PC-9 (cell line): ENCODE measurements around the gene DHX36. TPM values are rescaled to one million over a fixed set of nuclear protein-coding genes. Genes with fewer than 3 reads are reported as not detected.
A peak's percentile ranks its signal among the peaks of the same experiment; 100 is the strongest.

Experiments used
- BruUV-seq: library from RNA; stranded (reverse); fragments of 400-500 nt; replicated peaks from 2 replicates; lab custom pipeline; 2021; lab: Mats Ljungman, UMichigan
- CTCF ChIA-PET: fragments of 300-600 bp; sonication (Branson Sonifier 250); formaldehyde crosslinking; loops from one replicate; lab custom pipeline; 2022; ENCODE audit warnings: antibody characterized with exemption; lab: Charles Lee
- POLR2A ChIA-PET: fragments of 300-600 bp; sonication (Branson Sonifier 250); formaldehyde crosslinking; loops from one replicate; lab custom pipeline; 2022; ENCODE audit warnings: antibody characterized with exemption; ENCODE audit not compliant: unreplicated experiment; lab: Charles Lee
- DNase-seq, 2 experiments: peaks; one replicate each; pipeline versions ENCODE4 v3.0.0 to v3.0.0-alpha.2; 2015 to 2022; ENCODE audit warnings: mixed read lengths in 1 of 2
- H2AFZ ChIP-seq: fragments of 200-600 bp; sonication (generic); 2 replicates; pipeline ENCODE4 v1.8.1; 2017; ENCODE audit warnings: antibody characterized with exemption
- H3F3A ChIP-seq: fragments of 200-600 bp; sonication (generic); 2 replicates; pipeline ENCODE4 v1.8.1; 2017; ENCODE audit warnings: antibody characterized with exemption, mild to moderate bottlenecking, low read depth; ENCODE audit not compliant: insufficient read depth
- H3K27ac ChIP-seq: fragments of 200-600 bp; sonication (generic); 2 replicates; pipeline ENCODE4 v1.6.1; 2016; ENCODE audit warnings: mixed run types
- H3K27me3 ChIP-seq: fragments of 200-600 bp; sonication (generic); 2 replicates; pipeline ENCODE4 v1.6.1; 2016; ENCODE audit warnings: low read depth, mixed run types; ENCODE audit not compliant: insufficient read depth
- H3K36me3 ChIP-seq: fragments of 200-600 bp; sonication (generic); 2 replicates; pipeline ENCODE4 v1.6.1; 2016; ENCODE audit warnings: low read depth, mixed run types
- H3K4me1 ChIP-seq: fragments of 200-600 bp; sonication (generic); replicated peaks from 2 replicates; pipeline ENCODE4 v1.6.1; 2016; ENCODE audit warnings: mixed run types; ENCODE audit not compliant: insufficient read depth
- H3K4me2 ChIP-seq: fragments of 200-600 bp; sonication (generic); 2 replicates; pipeline ENCODE4 v1.6.1; 2017; ENCODE audit warnings: mixed run types
- H3K4me3 ChIP-seq: fragments of 200-600 bp; sonication (generic); 2 replicates; pipeline ENCODE4 v1.6.1; 2016; ENCODE audit warnings: mixed run types
- H3K79me2 ChIP-seq: fragments of 200-600 bp; sonication (generic); 2 replicates; pipeline ENCODE4 v1.6.1; 2017; ENCODE audit warnings: low read depth, mixed run types
- H3K9me2 ChIP-seq: fragments of 200-600 bp; sonication (generic); 2 replicates; pipeline ENCODE4 v1.8.1; 2017; ENCODE audit warnings: mild to moderate bottlenecking; ENCODE audit not compliant: insufficient read depth
- H3K9me3 ChIP-seq: fragments of 200-600 bp; sonication (generic); 2 replicates; pipeline ENCODE4 v1.8.1; 2016; ENCODE audit warnings: low read depth; ENCODE audit not compliant: insufficient read depth
- H4K20me1 ChIP-seq: fragments of 200-600 bp; sonication (generic); 2 replicates; pipeline ENCODE4 v1.8.1; 2017; ENCODE audit not compliant: insufficient read depth
- EZH2 ChIP-seq: fragments of 200-600 bp; sonication (generic); IDR thresholded peaks from 2 replicates; pipeline ENCODE4 v1.8.0; 2017; ENCODE audit warnings: antibody characterized with exemption, low read depth
- intact Hi-C: fragments of 100-400 bp; cut with micrococcal nuclease; formaldehyde crosslinking; loops from one replicate; pipeline ENCODE4 v1.10.0; 2022; ENCODE audit not compliant: unreplicated experiment
- total RNA-seq: library from RNA; stranded (reverse); gene quantifications from 2 replicates; pipeline ENCODE4 v1.2.3, GENCODE V29; 2021
- TF ChIP-seq, protein P1 (sequence below): fragments of 200-600 bp; sonication (generic); conservative IDR thresholded peaks from 2 replicates; pipeline ENCODE4 v1.6.1; 2017; ENCODE audit warnings: mixed run types, antibody characterized with exemption, mild to moderate bottlenecking, moderate library complexity

The DHX36 gene
- total RNA-seq, 1 experiment from 2014 or later: 64.2 TPM

DNA sequence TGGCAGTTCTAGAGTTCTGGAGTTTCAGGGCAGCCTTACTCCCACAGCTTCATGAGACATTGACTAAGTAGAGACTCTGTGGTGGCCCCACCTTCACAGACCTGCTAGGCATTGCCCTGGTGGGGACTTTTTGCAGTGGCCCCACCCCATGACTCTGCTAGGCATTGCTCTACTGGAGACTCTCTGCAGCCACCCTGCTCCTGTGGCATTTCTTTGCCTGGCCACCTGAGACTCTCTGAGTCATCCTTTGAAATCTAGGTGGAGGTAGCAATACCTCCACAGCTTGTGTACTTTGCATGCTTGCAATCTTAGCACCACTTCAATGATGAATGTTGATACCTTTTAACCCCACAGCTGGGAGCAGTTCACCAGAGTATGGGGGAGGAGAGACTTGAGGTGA lies 40.6 kb upstream of the DHX36 start:
- Histone ChIP-seq H3K27ac (no peak overlapping the region), H2AFZ (no peak overlapping the region), H3K4me1 (peaks cover 18% of the 10 kb centered on the region), H3K9me2 (no peaks in the 10 kb centered on the region), H3K27me3 (no peaks in the 10 kb centered on the region), H3K79me2 (no peaks in the 10 kb centered on the region), H3K4me2 (no peak overlapping the region; the same call in 1 of the 2 replicates), H3F3A (0 out of 2 replicates have a peak, but pooled peaks cover 3% of the 10 kb centered on the region), H4K20me1 (no peaks in the 10 kb centered on the region), H3K4me3 (no peak overlapping the region), H3K9me3 (no peaks in the 10 kb centered on the region), H3K36me3 (no peaks in the 10 kb centered on the region)
- DNase-seq: peak; percentile 64 to 70
- intact Hi-C loops: loop anchor here (1.0 kb wide), 1 partner anchor 9 kb away; no protein-coding TSS in a partner anchor
- POLR2A ChIA-PET: no interaction called here
- TF ChIP-seq, protein P1, sequence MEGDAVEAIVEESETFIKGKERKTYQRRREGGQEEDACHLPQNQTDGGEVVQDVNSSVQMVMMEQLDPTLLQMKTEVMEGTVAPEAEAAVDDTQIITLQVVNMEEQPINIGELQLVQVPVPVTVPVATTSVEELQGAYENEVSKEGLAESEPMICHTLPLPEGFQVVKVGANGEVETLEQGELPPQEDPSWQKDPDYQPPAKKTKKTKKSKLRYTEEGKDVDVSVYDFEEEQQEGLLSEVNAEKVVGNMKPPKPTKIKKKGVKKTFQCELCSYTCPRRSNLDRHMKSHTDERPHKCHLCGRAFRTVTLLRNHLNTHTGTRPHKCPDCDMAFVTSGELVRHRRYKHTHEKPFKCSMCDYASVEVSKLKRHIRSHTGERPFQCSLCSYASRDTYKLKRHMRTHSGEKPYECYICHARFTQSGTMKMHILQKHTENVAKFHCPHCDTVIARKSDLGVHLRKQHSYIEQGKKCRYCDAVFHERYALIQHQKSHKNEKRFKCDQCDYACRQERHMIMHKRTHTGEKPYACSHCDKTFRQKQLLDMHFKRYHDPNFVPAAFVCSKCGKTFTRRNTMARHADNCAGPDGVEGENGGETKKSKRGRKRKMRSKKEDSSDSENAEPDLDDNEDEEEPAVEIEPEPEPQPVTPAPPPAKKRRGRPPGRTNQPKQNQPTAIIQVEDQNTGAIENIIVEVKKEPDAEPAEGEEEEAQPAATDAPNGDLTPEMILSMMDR: no peak
- no peak for TF ChIP-seq EZH2
- no TSS peak for BruUV-seq
- CTCF ChIA-PET: interaction anchor here (0.6 kb wide), 2 partner anchors 40 to 124 kb away, joined by 4 to 20 read pairs; no protein-coding TSS in a partner anchor

DNA sequence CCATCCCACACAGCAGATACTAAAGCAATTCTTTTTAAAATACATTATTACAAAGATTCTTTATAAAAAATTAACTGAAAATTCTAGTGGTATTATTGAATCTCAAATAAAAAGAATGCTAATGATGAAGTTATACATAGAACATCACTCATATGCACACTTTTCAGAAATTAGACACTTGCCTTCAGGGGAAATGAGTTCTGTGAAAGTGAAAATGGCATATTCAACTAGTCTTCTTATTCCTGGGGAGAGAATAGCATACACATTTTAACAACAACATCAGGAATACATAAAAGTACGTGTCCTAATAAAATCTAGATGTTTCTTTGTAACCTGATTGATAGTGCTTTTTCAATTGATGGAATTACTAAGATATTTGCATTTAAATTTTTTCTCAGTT lies 36.8 kb upstream of the DHX36 start:
- no TSS peak for BruUV-seq
- TF ChIP-seq, protein P1: no peak
- TF ChIP-seq EZH2: no peak
- ChIA-PET CTCF (no interaction called here), POLR2A (interaction anchor here (0.7 kb wide), 1 partner anchor 1022 kb away, joined by 3 read pairs; no protein-coding TSS in a partner anchor)
- Histone ChIP-seq H2AFZ (no peak overlapping the region), H3K27me3 (no peaks in the 10 kb centered on the region), H3K4me1 (peaks cover 18% of the 10 kb centered on the region), H4K20me1 (no peaks in the 10 kb centered on the region), H3K79me2 (no peaks in the 10 kb centered on the region), H3K4me3 (no peak overlapping the region), H3K36me3 (no peaks in the 10 kb centered on the region), H3F3A (peaks cover 7% of the 10 kb centered on the region; the same call in 1 of the 2 replicates), H3K9me2 (no peaks in the 10 kb centered on the region), H3K4me2 (no peak overlapping the region), H3K9me3 (no peaks in the 10 kb centered on the region), H3K27ac (no peak overlapping the region)
- no peak for DNase-seq
- intact Hi-C loops: no loop called here

DNA sequence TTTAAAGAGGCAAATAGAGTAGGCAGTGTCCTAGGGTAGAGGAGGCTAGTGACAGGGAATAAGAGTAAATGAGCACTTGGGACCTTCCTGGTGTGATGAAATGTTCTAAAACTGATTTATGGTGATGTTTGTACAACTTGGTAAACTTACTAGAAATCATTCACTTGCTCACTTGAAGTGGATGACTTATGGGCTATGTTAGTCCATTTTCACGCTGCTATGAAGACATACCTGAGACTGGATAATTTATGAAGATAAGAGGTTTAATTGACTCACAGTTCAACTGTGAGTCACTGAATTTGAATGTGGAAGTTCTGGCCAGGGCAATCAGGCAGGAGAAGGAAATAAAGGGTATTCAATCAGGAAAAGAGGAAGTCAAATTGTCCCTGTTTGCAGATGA lies 31.7 kb upstream of the DHX36 start:
- ChIA-PET CTCF (no interaction called here), POLR2A (no interaction called here)
- peaks cover 9% of the 10 kb centered on the region for H3K4me1 ChIP-seq
- no peak overlapping the region for H3K4me3 ChIP-seq
- intact Hi-C loops: loop anchor here (1.0 kb wide), 1 partner anchor 9 kb away; no protein-coding TSS in a partner anchor
- H3K27me3 ChIP-seq: no peaks in the 10 kb centered on the region
- BruUV-seq: no TSS peak
- H3K9me2 ChIP-seq: no peaks in the 10 kb centered on the region
- H4K20me1 ChIP-seq: no peaks in the 10 kb centered on the region
- peak overlapping the region; percentile 46 for H3K27ac ChIP-seq
- no peaks in the 10 kb centered on the region for H3K79me2 ChIP-seq
- DNase-seq: peak; percentile 17 to 88
- H2AFZ ChIP-seq: no peak overlapping the region
- H3K36me3 ChIP-seq: no peaks in the 10 kb centered on the region
- peaks cover 15% of the 10 kb centered on the region for H3F3A ChIP-seq
- TF ChIP-seq, protein P1: no peak
- TF ChIP-seq EZH2: no peak
- 0 out of 2 replicates have a peak, but pooled peaks cover 4% of the 10 kb centered on the region for H3K9me3 ChIP-seq
- peak overlapping the region; percentile 48 for H3K4me2 ChIP-seq
